GM21737 (cell line): ENCODE results near the gene C6orf62.
"Not testable (repeated sequence)": the region's sequence is repeated elsewhere in the genome, so short reads cannot be mapped to it uniquely, and the experiment has no call there.

Experiments
- ATAC-seq: cut with Tn5 transposase; IDR thresholded peaks from one replicate; pipeline ENCODE4 v1.9.1; 2021; ENCODE audit warnings: mild to moderate bottlenecking, moderate library complexity; ENCODE audit not compliant: unreplicated experiment

C6orf62 gene

GRCh38 chr6:24743265-24743943 is 24.4 kb upstream of the C6orf62 start:
- ATAC-seq, result peak; percentile 88

- ATAC-seq, result no peak
Measured at GRCh38 chr6:24742216-24742738, 23.3 kb upstream of the C6orf62 start.

- ATAC-seq, result no peak
Measured at GRCh38 chr6:24740861-24741260, 21.9 kb upstream of the C6orf62 start.

DNA sequence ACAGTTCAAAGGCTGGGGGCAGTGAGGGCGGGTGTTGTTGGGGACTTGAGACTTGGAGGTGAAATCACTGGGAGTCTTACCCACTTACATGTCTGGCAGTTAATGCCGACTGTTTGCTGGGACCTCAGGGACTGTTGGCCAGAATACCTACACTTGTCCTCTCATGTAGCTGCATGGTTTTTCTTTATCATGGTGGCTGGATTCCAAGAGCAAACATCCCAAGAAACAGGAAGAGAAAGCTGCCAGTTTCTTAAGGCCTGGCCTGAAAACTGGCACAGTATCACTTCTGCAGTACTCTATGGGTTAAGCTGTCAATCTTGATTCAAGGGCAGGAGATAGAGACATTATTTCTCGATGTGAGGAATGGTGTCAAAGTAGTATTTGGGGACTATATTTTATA is 19.8 kb upstream of the C6orf62 start:
- no peak for ATAC-seq

GRCh38 chr6:24734710-24735109 is 15.8 kb upstream of the C6orf62 start:
- not testable (repeated sequence) for ATAC-seq

DNA sequence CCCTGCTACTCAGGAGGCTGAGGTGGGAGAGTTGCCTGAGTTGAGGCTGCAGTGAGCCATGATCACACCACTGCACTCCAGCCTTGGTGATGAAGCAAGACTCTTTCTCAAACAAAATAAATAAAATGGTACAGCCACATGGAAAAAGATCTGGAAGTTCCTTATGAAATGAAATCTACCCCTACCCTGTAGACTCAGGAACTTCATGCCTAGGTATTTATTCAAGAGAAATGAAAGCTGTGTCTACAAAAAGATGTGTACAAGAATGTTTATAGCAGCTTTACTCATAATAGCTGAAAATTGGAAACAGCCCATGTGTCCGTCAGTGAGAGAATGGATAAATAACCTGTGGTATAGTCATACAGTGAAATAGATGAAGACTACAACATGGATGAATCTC is 15.2 kb upstream of the C6orf62 start:
- no peak for ATAC-seq

DNA sequence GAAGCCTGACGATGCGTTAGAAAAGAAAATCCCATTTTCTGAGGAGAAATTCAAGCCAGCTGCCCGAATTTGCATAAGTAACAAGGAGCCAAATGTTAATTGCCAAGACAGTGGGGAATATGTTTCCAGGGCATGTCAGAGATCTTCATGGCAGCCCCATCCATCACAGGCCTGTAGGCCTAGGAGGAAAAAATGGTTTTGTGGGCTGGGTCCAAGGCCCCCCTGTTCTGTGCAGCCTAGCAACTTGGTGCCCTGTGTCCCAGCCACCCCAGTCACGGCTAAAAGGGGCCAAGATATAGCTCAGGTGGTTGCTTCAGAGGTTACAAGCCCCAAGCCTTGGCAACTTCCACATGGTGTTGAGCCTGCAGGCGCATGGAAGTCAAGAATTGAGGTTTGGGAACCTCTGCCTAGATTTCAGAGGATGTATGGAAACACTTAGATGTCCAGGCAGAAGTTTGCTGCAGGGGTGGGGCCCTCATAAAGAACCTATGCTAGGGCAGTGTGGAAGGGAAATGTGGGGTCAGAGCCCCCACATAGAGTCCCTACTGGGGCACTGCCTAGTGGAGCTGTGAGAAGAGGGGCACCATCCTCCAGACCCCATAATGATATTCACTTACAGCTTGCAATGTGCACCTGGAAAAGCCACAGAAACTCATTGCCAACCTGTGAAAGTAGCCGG is 12.6 kb upstream of the C6orf62 start:
- ATAC-seq, result not testable (repeated sequence)

- ATAC-seq, result not testable (repeated sequence)
Measured at GRCh38 chr6:24730653-24731052, 11.7 kb upstream of the C6orf62 start.

- no peak for ATAC-seq
Measured at GRCh38 chr6:24723270-24723669, 4.3 kb upstream of the C6orf62 start.

- peak; percentile 46 for ATAC-seq
Measured at GRCh38 chr6:24721461-24722215, 2.7 kb upstream of the C6orf62 start.

GRCh38 chr6:24720604-24721460 is 1.9 kb upstream of the C6orf62 start:
- ATAC-seq, result peak; percentile 79

- no peak for ATAC-seq
Measured at GRCh38 chr6:24720131-24720603, 1.2 kb upstream of the C6orf62 start.

GRCh38 chr6:24718449-24719124 is 367 bp downstream of the C6orf62 start:
- no peak for ATAC-seq

DNA sequence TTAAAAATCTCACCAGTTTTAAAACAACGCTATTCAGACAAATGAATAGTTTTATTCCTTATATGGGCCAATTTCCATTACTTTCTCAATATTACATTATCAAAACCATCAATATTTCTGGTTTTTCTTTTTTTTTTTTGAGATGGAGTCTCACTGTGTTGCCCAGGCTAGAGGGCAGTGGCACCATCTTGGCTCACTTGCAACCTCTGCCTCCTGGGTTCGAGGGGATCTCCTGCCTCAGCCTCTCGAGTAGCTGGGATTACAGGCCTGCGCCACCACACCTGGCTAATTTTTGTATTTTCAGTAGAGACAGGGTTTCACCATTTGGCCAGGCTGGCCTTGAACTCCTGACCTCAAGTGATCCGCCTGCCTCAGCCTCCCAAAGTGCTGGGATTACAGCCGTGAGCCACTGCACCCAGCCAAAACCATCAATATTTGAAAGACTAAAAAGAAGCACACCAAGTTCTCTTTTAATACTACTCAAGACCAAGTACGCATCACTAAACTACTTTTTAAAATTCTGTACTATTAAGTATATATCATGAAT is 2.3 kb downstream of the C6orf62 start:
- ATAC-seq, result not testable (repeated sequence)

DNA sequence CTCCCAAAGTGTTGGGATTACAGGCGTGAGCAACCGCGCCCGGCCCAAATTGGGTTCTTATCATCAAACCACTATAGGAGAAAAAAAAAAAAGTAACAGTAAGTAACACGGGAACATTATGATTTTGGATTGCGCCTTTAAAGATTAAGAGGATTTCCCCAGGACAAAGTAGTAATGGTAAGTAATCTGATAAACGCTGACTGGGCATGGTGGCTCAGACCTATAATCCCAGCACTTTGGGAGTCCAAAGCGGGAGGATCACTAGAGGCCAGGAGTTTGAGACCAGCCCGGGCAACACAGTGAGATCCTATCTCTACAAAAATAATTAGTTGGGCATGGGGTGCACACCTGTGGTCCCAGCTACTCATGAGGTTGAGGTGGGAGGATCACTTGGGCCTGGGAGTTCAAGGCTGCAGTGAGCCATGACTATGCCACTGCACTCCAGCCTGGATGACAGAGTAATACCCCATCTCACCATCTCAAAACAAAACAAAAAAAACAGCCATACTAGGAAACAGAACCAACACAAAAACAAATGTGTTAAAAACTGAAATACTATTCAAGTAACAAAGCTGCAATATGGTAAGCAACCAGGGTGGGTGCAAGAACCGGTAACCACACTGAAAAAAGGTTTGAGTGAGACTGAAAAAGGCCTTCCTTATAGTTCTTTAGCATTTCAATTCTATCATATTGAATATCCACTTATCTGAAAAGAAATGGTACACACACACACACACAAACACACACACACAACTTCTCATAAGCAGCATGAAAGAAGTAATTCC is 8.2 kb downstream of the C6orf62 start:
- ATAC-seq, result no peak

GRCh38 chr6:24709014-24709711 is 9.8 kb downstream of the C6orf62 start:
- no peak for ATAC-seq

GRCh38 chr6:24708612-24709011 is 10.3 kb downstream of the C6orf62 start:
- ATAC-seq, result no peak

- ATAC-seq, result no peak
Measured at GRCh38 chr6:24704468-24704867, 14.5 kb downstream of the C6orf62 start.
